HL-60 (cell line): Measurements from ENCODE around the gene MED31.
"Not testable (repeated sequence)": the region's sequence is repeated elsewhere in the genome, so short reads cannot be mapped to it uniquely, and the experiment has no call there.

Source experiments
- POLR2AphosphoS5 ChIP-seq: IDR thresholded peaks from 2 replicates; pipeline ENCODE4 v1.6.1; 2012; ENCODE audit warnings: low read depth
- REST ChIP-seq: IDR thresholded peaks from 2 replicates; pipeline ENCODE4 v1.6.1; 2012; ENCODE audit warnings: low read depth; ENCODE audit not compliant: insufficient replicate concordance
- SPI1 ChIP-seq: IDR thresholded peaks from 2 replicates; pipeline ENCODE4 v1.6.1; 2012; ENCODE audit warnings: low read depth, mild to moderate bottlenecking, borderline replicate concordance
- TF ChIP-seq, protein P1 (sequence below): IDR thresholded peaks from one replicate; pipeline ENCODE4 v1.5.1; 2011; ENCODE audit warnings: low read length, control low read depth, inconsistent platforms; ENCODE audit not compliant: insufficient read depth

DNA sequence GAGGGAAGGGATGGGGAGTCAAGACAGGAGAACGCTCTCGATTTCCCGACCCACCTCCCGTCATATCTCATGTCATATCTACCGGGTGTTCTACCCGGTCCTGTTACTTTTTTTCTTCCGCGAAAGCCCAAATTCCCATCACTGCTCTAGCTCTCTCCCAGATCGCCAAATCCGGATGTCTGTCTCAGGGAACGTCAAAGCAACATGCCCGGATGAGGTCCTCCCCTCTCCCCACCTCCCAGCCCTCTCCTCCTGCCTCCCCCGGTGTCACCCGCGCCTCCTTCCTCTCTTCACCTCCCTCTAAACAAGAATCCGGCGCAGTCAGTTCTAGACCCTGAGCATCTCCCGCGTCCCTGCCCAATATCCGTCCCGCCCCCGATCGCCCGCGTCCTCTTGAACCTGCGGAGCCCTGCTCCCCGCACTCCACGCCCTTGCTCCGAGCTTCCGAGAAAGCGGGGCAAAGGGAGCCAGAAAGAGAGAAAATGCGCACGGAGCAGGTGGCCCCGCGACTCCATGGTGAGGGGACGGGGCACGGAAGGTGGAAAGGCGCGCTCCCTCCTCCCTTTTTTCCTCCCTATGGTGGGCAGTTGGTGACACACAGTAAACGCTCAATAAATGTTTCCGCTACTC is 4.4 kb upstream of the MED31 start:
- TF ChIP-seq SPI1, POLR2AphosphoS5, REST: not testable (repeated sequence)
- TF ChIP-seq, protein P1, sequence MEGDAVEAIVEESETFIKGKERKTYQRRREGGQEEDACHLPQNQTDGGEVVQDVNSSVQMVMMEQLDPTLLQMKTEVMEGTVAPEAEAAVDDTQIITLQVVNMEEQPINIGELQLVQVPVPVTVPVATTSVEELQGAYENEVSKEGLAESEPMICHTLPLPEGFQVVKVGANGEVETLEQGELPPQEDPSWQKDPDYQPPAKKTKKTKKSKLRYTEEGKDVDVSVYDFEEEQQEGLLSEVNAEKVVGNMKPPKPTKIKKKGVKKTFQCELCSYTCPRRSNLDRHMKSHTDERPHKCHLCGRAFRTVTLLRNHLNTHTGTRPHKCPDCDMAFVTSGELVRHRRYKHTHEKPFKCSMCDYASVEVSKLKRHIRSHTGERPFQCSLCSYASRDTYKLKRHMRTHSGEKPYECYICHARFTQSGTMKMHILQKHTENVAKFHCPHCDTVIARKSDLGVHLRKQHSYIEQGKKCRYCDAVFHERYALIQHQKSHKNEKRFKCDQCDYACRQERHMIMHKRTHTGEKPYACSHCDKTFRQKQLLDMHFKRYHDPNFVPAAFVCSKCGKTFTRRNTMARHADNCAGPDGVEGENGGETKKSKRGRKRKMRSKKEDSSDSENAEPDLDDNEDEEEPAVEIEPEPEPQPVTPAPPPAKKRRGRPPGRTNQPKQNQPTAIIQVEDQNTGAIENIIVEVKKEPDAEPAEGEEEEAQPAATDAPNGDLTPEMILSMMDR: not testable (repeated sequence)
